Type B pancreatic cell (in vitro differentiated cells): Measurements from ENCODE around the gene TRPC6. TPM values are rescaled to one million over a fixed set of nuclear protein-coding genes. Genes with fewer than 3 reads are reported as not detected.

Source experiments
- DNase-seq: peaks from one replicate; pipeline ENCODE4 v3.0.0; 2021; ENCODE audit warnings: mixed read lengths; ENCODE audit not compliant: unreplicated experiment; ENCODE audit errors: extremely low spot score
- H3K27ac Mint-ChIP-seq: 2 replicates; pipeline ENCODE4 v1.8.0; 2021; ENCODE audit warnings: mild to moderate bottlenecking, mixed read lengths
- H3K27me3 Mint-ChIP-seq: 2 replicates; pipeline ENCODE4 v1.8.0; 2021; ENCODE audit warnings: mixed read lengths
- H3K36me3 Mint-ChIP-seq: 2 replicates; pipeline ENCODE4 v1.8.0; 2021; ENCODE audit warnings: mixed read lengths
- H3K4me1 Mint-ChIP-seq: one replicate; pipeline ENCODE4 v1.8.0; 2021; ENCODE audit warnings: mixed read lengths; ENCODE audit not compliant: unreplicated experiment
- H3K4me3 Mint-ChIP-seq: 2 replicates; pipeline ENCODE4 v1.8.0; 2021; ENCODE audit warnings: mild to moderate bottlenecking, mixed read lengths
- H3K9me3 Mint-ChIP-seq: 2 replicates; pipeline ENCODE4 v1.8.0; 2021; ENCODE audit warnings: mixed read lengths
- CTCF ChIP-seq: fragments of 200-600 bp; sonication (generic); conservative IDR thresholded peaks from 2 replicates; pipeline ENCODE4 v1.5.0; 2021; ENCODE audit warnings: antibody characterized with exemption, mild to moderate bottlenecking
- total RNA-seq: library from RNA; stranded (reverse); gene quantifications from 2 replicates; pipeline ENCODE4 v1.2.1, GENCODE V29; 2021; ENCODE audit warnings: low replicate concordance

Gene TRPC6
- total RNA-seq, 1 donor from 2014 or later: 1.5 TPM

GRCh38 chr11:101521821-101522220 lies 62.0 kb downstream of the TRPC6 start:
- H3K4me3 Mint-ChIP-seq: no peak overlapping the region
- H3K27me3 Mint-ChIP-seq: no peaks in the 10 kb centered on the region
- peaks cover 3% of the 10 kb centered on the region for H3K9me3 Mint-ChIP-seq
- no peak overlapping the region for H3K27ac Mint-ChIP-seq
- H3K36me3 Mint-ChIP-seq: no peaks in the 10 kb centered on the region
- no peaks in the 10 kb centered on the region for H3K4me1 Mint-ChIP-seq
- no peak for TF ChIP-seq CTCF
- no peak for DNase-seq

GRCh38 chr11:101516546-101516945 lies 67.3 kb downstream of the TRPC6 start:
- no peaks in the 10 kb centered on the region for H3K36me3 Mint-ChIP-seq
- H3K27ac Mint-ChIP-seq: no peak overlapping the region
- no peak for TF ChIP-seq CTCF
- no peaks in the 10 kb centered on the region for H3K4me1 Mint-ChIP-seq
- DNase-seq: no peak
- H3K27me3 Mint-ChIP-seq: peaks cover 2% of the 10 kb centered on the region
- no peaks in the 10 kb centered on the region for H3K9me3 Mint-ChIP-seq
- no peak overlapping the region for H3K4me3 Mint-ChIP-seq

GRCh38 chr11:101511065-101511464 lies 72.7 kb downstream of the TRPC6 start:
- no peak overlapping the region for H3K27ac Mint-ChIP-seq
- no peaks in the 10 kb centered on the region for H3K36me3 Mint-ChIP-seq
- no peak overlapping the region for H3K4me3 Mint-ChIP-seq
- no peaks in the 10 kb centered on the region for H3K4me1 Mint-ChIP-seq
- no peak for TF ChIP-seq CTCF
- peaks cover 5% of the 10 kb centered on the region for H3K9me3 Mint-ChIP-seq
- H3K27me3 Mint-ChIP-seq: peaks cover 2% of the 10 kb centered on the region
- DNase-seq: no peak

GRCh38 chr11:101510591-101510990 lies 73.2 kb downstream of the TRPC6 start:
- Mint-ChIP-seq H3K4me1 (no peaks in the 10 kb centered on the region), H3K27ac (no peak overlapping the region), H3K36me3 (no peaks in the 10 kb centered on the region), H3K4me3 (no peak overlapping the region), H3K27me3 (peaks cover 2% of the 10 kb centered on the region), H3K9me3 (peaks cover 5% of the 10 kb centered on the region)
- DNase-seq: no peak
- no peak for TF ChIP-seq CTCF

- no peak for TF ChIP-seq CTCF
- Mint-ChIP-seq H3K9me3 (peaks cover 5% of the 10 kb centered on the region), H3K36me3 (no peaks in the 10 kb centered on the region), H3K4me3 (no peak overlapping the region), H3K27me3 (no peaks in the 10 kb centered on the region), H3K4me1 (no peaks in the 10 kb centered on the region), H3K27ac (no peak overlapping the region)
- no peak for DNase-seq
Observed at GRCh38 chr11:101509922-101510321, 73.9 kb downstream of the TRPC6 start.

- Mint-ChIP-seq H3K4me3 (no peak overlapping the region), H3K4me1 (no peaks in the 10 kb centered on the region), H3K36me3 (no peaks in the 10 kb centered on the region), H3K27me3 (no peaks in the 10 kb centered on the region), H3K9me3 (peaks cover 5% of the 10 kb centered on the region), H3K27ac (no peak overlapping the region)
- TF ChIP-seq CTCF: no peak
- no peak for DNase-seq
Observed at GRCh38 chr11:101508370-101508769, 75.4 kb downstream of the TRPC6 start.
